GM20000 (cell line): ENCODE measurements around the gene CCDC92B.
A peak's percentile ranks its signal among the peaks of the same experiment; 100 is the strongest.

Experiments used
- DNase-seq: peaks from one replicate; pipeline ENCODE4 v3.0.0; 2012; ENCODE audit warnings: low spot score
- CTCF ChIP-seq: IDR thresholded peaks from 2 replicates; pipeline ENCODE4 v1.5.1; 2012; ENCODE audit warnings: mild to moderate bottlenecking, control low read depth; ENCODE audit errors: extremely low read depth, missing control alignments

CCDC92B gene

DNA sequence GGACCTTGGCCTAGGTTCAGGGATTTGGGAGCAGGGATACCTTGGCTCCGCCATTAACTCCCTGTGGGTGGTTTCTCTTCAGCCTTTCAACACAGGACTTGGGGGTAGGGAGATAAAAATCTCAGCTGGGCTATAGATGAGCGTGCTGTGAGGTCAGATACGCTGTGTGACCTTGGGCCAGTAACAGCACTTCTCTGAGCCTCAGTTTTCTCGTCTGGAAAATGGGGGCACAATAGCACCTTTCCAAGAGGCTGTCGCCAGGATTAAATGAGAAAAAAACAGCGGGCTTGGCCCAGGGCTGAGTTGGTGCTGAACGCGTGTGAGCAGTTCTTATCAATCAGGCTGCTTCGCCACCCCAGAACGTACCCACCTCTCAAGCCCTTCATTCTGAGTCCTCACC, 17.6 kb downstream of the CCDC92B start:
- no peak for DNase-seq
- no peak for TF ChIP-seq CTCF

- DNase-seq, result no peak
- no peak for TF ChIP-seq CTCF
These were observed 18.6 kb downstream of the CCDC92B start for GRCh38 chr17:2730764-2731353.

DNA sequence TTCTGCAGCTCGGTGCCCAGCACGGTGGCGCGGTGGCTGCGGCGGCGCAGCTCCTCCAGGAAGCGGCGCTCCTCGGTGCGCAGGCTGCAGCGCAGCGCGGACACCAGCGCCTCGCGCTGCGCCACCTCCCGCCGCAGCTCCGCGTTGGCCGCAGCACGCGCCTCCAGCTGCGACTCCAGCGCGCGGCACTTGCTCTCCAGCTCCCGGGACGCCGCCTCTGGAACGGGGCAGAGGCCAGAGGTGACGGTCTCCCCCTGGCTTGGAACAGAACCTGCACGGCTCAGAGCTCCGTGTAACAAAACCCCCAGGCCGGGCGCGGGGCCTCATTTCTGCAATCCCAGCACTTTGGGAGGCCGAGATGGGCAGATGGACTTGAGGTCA, 24.7 kb downstream of the CCDC92B start:
- TF ChIP-seq CTCF, result no peak
- no peak for DNase-seq

- TF ChIP-seq CTCF, result no peak
- peak; percentile 69 for DNase-seq
These were observed 25.3 kb downstream of the CCDC92B start for GRCh38 chr17:2723997-2724783.

GRCh38 chr17:2723505-2723996, 25.9 kb downstream of the CCDC92B start:
- no peak for TF ChIP-seq CTCF
- peak; percentile 37 for DNase-seq

GRCh38 chr17:2722611-2723010, 26.8 kb downstream of the CCDC92B start:
- no peak for TF ChIP-seq CTCF
- DNase-seq, result no peak

GRCh38 chr17:2721603-2722002, 27.8 kb downstream of the CCDC92B start:
- TF ChIP-seq CTCF, result no peak
- peak; percentile 56 for DNase-seq
